ENCODE data around the gene TRPM8. TPM values are rescaled to one million over a fixed set of nuclear protein-coding genes. Genes with fewer than 3 reads are reported as not detected.

The TRPM8 gene
- total RNA-seq, 2 donors from 2014 or later, result not detected

DNA sequence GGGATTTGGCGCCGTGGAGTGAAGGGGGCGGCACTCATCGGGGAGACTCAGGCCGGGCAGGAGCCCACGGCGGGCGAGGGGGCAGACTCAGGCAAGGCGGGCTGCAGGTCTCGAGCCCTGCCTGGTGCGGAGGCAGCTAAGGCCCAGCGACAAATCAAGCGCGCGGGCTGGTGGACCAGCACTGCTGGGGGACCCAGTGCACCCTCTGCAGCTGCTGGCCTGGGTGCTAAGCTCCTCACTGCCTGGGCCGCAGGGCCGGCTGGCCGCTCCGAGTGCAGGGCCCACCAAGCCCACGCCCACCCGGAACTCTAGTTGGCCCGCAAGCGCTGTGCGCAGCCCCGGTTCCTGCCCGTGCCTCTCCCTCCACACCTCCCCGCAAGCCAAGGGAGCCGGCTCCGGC lies 107.1 kb downstream of the TRPM8 start:
- Histone ChIP-seq H3K9me3 (peaks cover 0 to 5% of the 10 kb centered on the region in 2 donors), H3K4me3 (no peak overlapping the region), H3K27ac (no peak overlapping the region), H3K4me1 (no peaks in the 10 kb centered on the region), H3K27me3 (no peaks in the 10 kb centered on the region), H3K36me3 (no peaks in the 10 kb centered on the region)
- no peak for DNase-seq (ENCODE audit: low spot score)
- TF ChIP-seq, protein P1, sequence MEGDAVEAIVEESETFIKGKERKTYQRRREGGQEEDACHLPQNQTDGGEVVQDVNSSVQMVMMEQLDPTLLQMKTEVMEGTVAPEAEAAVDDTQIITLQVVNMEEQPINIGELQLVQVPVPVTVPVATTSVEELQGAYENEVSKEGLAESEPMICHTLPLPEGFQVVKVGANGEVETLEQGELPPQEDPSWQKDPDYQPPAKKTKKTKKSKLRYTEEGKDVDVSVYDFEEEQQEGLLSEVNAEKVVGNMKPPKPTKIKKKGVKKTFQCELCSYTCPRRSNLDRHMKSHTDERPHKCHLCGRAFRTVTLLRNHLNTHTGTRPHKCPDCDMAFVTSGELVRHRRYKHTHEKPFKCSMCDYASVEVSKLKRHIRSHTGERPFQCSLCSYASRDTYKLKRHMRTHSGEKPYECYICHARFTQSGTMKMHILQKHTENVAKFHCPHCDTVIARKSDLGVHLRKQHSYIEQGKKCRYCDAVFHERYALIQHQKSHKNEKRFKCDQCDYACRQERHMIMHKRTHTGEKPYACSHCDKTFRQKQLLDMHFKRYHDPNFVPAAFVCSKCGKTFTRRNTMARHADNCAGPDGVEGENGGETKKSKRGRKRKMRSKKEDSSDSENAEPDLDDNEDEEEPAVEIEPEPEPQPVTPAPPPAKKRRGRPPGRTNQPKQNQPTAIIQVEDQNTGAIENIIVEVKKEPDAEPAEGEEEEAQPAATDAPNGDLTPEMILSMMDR (IDR thresholded peaks at IDR 0.05), result no peak

DNA sequence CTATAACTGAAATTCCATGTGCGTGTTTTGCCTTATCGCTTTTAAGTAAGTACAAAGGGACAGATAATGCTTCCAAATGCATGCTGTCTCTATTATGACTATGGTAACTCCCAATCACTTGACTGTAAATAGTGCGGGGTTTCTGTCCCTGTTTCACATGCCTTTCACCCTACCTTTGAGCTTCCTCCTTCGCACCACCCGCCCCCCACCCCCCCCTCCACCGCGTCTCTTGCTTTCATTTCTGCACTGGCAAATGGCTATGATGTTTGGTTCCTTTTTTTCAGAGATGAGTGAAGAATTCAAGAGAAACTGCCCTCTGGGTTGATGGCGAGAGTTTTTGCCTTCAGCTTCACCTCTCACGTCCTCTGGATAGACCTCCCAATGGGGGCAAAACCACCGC lies 108.3 kb downstream of the TRPM8 start:
- H3K4me3 ChIP-seq, result no peak overlapping the region
- TF ChIP-seq, protein P1 (IDR thresholded peaks at IDR 0.05), result no peak
- H3K36me3 ChIP-seq, result no peaks in the 10 kb centered on the region
- no peak overlapping the region for H3K27ac ChIP-seq
- H3K9me3 ChIP-seq, result peaks cover 0 to 5% of the 10 kb centered on the region in 2 donors
- no peak for DNase-seq (ENCODE audit: low spot score)
- no peaks in the 10 kb centered on the region for H3K4me1 ChIP-seq
- no peaks in the 10 kb centered on the region for H3K27me3 ChIP-seq

DNA sequence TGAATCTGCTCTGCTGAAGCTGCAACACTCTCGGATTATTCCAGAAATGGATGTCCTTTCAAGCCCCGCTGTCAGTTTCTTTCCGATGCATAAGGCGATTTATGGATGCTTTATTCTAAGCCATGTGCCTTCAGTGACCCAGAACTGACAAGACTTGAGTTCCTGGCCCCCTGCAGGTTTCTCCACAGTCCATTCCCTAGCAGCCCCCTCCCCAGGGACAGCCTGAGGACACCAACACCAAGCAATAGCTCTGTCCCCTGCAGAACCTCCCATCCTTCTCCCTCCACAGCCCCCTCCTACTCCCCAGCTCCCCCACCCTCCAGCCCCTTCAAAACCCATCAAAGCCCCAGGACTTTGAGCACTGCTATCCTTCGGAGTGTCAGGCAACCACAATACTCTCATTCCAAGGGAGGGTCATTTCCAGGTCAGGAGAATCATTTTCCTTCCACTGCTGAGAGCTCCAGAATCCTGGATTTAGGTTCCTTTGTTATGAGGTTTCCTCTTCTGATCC lies 108.8 kb downstream of the TRPM8 start:
- TF ChIP-seq, protein P1 (IDR thresholded peaks at IDR 0.05), result no peak
- H3K27me3 ChIP-seq, result no peaks in the 10 kb centered on the region
- H3K9me3 ChIP-seq, result peaks cover 0 to 5% of the 10 kb centered on the region in 2 donors
- H3K4me1 ChIP-seq, result no peaks in the 10 kb centered on the region
- H3K27ac ChIP-seq, result no peak overlapping the region
- H3K4me3 ChIP-seq, result no peak overlapping the region
- no peaks in the 10 kb centered on the region for H3K36me3 ChIP-seq
- DNase-seq (ENCODE audit: low spot score), result no peak

DNA sequence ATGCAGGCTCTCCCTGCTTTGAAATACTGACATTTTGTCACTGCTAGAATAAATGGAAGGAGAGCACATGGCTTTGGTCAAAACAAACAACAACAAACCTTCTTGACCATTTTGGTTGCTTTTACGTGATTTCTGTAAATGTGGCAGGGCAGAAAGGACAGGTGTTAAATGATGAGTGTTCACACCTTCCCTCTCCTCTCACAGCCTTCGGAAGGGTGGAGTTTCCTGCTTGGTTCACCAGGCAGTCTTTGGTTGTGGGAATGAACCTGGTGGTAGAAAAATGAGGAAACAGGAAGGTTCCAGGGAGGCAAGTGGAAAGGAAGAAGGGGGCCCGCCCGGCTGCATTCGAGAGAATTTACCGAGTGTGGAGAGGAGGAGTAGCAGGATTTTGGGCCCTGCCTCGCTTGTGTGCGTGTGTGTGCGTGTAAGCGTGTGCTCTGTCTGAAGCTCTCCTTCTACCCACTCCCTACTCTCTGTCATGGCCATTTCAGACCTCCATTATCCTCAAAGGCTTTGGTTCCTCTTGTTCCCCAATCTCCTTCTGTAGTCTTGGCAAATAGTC lies 109.6 kb downstream of the TRPM8 start:
- no peaks in the 10 kb centered on the region for H3K4me1 ChIP-seq
- H3K27me3 ChIP-seq, result no peaks in the 10 kb centered on the region
- H3K27ac ChIP-seq, result no peak overlapping the region
- no peaks in the 10 kb centered on the region for H3K36me3 ChIP-seq
- TF ChIP-seq, protein P1 (IDR thresholded peaks at IDR 0.05), result no peak
- no peak for DNase-seq (ENCODE audit: low spot score)
- H3K9me3 ChIP-seq, result peaks cover 0 to 8% of the 10 kb centered on the region in 2 donors
- no peak overlapping the region for H3K4me3 ChIP-seq

DNA sequence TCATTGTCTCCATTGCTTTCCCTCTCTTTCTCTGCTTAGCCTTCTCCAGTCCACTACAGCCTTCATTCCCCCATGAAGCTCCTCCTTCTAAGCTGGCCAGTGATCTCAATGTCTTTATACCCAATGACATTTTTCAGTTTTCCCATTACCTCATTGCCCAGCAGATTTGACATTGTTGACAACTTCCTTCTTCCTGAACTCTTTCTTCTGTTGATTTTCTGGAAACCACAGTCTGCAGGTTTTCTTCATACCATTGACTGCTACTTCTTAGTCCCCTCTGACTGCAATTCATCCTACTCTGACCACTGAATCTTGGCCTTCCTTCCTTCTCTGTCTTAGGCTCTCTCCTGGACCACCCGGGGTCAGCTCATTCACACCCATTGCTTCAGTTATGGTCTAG lies 110.5 kb downstream of the TRPM8 start:
- H3K27me3 ChIP-seq, result no peaks in the 10 kb centered on the region
- peaks cover 0 to 11% of the 10 kb centered on the region in 2 donors for H3K9me3 ChIP-seq
- TF ChIP-seq, protein P1 (IDR thresholded peaks at IDR 0.05), result no peak
- no peak overlapping the region for H3K27ac ChIP-seq
- DNase-seq (ENCODE audit: low spot score), result no peak
- no peak overlapping the region for H3K4me3 ChIP-seq
- H3K36me3 ChIP-seq, result no peaks in the 10 kb centered on the region
- H3K4me1 ChIP-seq, result no peaks in the 10 kb centered on the region

Measured in right atrium auricular region (tissue), 2 donors.